MM.1S (cell line): ENCODE data around the gene RFNG.

Experiments used
- DNase-seq: peaks from one replicate; pipeline ENCODE4 v3.0.0-alpha.2; 2015
- H2AFZ ChIP-seq: fragments of 300-600 bp; sonication (generic); 2 replicates; pipeline ENCODE4 v1.6.0; 2016; ENCODE audit warnings: antibody characterized with exemption, low read length
- H3F3A ChIP-seq: fragments of 300-600 bp; sonication (generic); 2 replicates; pipeline ENCODE4 v1.6.1; 2016; ENCODE audit warnings: mild to moderate bottlenecking, antibody characterized with exemption, low read length, moderate library complexity, mixed read lengths; ENCODE audit not compliant: insufficient read depth
- H3K27ac ChIP-seq: fragments of 300-600 bp; sonication (generic); 2 replicates; pipeline ENCODE4 v1.5.1; 2016; ENCODE audit warnings: mild to moderate bottlenecking, low read length
- H3K27me3 ChIP-seq: fragments of 300-600 bp; sonication (generic); replicated peaks from 2 replicates; pipeline ENCODE4 v1.6.0; 2016; ENCODE audit warnings: low read length; ENCODE audit not compliant: insufficient read depth
- H3K36me3 ChIP-seq: fragments of 300-600 bp; sonication (generic); replicated peaks from 2 replicates; pipeline ENCODE4 v1.6.1; 2016; ENCODE audit warnings: mild to moderate bottlenecking, low read length, mixed read lengths; ENCODE audit not compliant: insufficient read depth
- H3K4me1 ChIP-seq: fragments of 300-600 bp; sonication (generic); 2 replicates; pipeline ENCODE4 v1.6.1; 2016; ENCODE audit warnings: low read length, mixed read lengths
- H3K4me2 ChIP-seq: fragments of 300-600 bp; sonication (generic); 2 replicates; pipeline ENCODE4 v1.6.0; 2016; ENCODE audit warnings: low read depth, low read length
- H3K4me3 ChIP-seq: fragments of 300-600 bp; sonication (generic); 2 replicates; pipeline ENCODE4 v1.5.1; 2016; ENCODE audit warnings: low read length, mixed read lengths
- H3K79me2 ChIP-seq: fragments of 300-600 bp; sonication (generic); 2 replicates; pipeline ENCODE4 v1.6.1; 2016; ENCODE audit warnings: mixed run types, low read length, mixed read lengths
- H3K9ac ChIP-seq: fragments of 300-600 bp; sonication (generic); 2 replicates; pipeline ENCODE4 v1.6.1; 2016; ENCODE audit warnings: low read length, mixed read lengths
- H3K9me2 ChIP-seq: fragments of 300-600 bp; sonication (generic); replicated peaks from 2 replicates; pipeline ENCODE4 v1.6.1; 2016; ENCODE audit warnings: mild to moderate bottlenecking, low read length, mixed read lengths; ENCODE audit not compliant: insufficient read depth
- H3K9me3 ChIP-seq: fragments of 300-600 bp; sonication (generic); replicated peaks from 2 replicates; pipeline ENCODE4 v1.6.1; 2016; ENCODE audit warnings: mild to moderate bottlenecking, low read length, mixed read lengths; ENCODE audit not compliant: insufficient read depth
- H4K20me1 ChIP-seq: fragments of 300-600 bp; sonication (generic); 2 replicates; pipeline ENCODE4 v1.6.1; 2016; ENCODE audit warnings: mild to moderate bottlenecking, low read length, moderate library complexity, mixed read lengths; ENCODE audit not compliant: insufficient read depth
- EZH2 ChIP-seq: fragments of 300-600 bp; sonication (generic); optimal IDR thresholded peaks from 2 replicates; pipeline ENCODE3; 2017; ENCODE audit warnings: low read depth, mild to moderate bottlenecking, antibody characterized with exemption, low read length, mixed read lengths
- EZH2phosphoT487 ChIP-seq: fragments of 300-600 bp; sonication (generic); IDR thresholded peaks from 2 replicates; pipeline ENCODE4 v1.6.1; 2018; ENCODE audit warnings: antibody characterized with exemption, low read length
- TF ChIP-seq, protein P1 (sequence below): fragments of 300-600 bp; sonication (generic); IDR thresholded peaks from 2 replicates; pipeline ENCODE4 v1.5.1; 2016; ENCODE audit warnings: antibody characterized with exemption, low read length, mixed read lengths

The RFNG gene

DNA sequence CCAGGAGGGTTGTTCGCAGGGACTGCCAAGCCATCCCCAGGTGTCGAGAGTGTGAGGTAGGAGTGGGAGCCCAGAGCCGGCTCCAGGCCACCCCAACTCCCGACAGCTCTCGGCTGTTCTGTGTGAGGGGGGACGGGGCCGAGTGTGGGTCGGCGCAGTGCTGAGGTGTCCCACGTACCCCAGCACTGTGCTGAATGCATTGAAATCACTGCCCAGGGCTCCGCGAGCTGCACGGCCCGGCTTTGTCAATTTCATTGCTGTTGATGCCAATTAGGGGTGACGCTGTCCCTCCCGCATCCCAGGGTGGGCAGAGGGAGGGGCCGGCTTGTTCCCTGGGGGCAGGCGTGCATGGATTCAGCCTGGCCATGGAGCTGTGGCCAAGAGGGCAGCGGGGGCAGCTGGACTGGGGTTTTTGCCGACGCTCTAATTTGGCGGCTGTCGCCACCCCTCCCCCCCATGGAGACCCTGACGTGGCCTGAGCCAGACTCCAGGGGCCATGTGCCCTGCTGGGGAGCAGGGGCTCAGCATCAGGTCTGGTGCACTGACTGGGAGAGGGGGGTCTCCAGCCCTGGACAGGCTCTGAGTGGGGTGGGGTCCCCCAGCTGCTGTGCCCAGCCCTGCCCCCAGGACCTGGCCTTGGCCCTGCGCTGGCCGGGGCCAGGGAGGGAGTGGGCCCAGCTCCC lies 43.2 kb downstream of the RFNG start:
- Histone ChIP-seq H3K9me3 (no peaks in the 10 kb centered on the region), H3K9ac (no peak overlapping the region), H3K79me2 (no peaks in the 10 kb centered on the region), H3F3A (no peaks in the 10 kb centered on the region), H3K9me2 (no peaks in the 10 kb centered on the region), H3K27me3 (no peaks in the 10 kb centered on the region), H3K36me3 (no peaks in the 10 kb centered on the region), H3K4me1 (no peaks in the 10 kb centered on the region), H3K4me3 (no peak overlapping the region), H4K20me1 (no peaks in the 10 kb centered on the region), H3K27ac (no peak overlapping the region), H3K4me2 (no peak overlapping the region), H2AFZ (no peak overlapping the region)
- no peak for DNase-seq
- TF ChIP-seq, protein P1, sequence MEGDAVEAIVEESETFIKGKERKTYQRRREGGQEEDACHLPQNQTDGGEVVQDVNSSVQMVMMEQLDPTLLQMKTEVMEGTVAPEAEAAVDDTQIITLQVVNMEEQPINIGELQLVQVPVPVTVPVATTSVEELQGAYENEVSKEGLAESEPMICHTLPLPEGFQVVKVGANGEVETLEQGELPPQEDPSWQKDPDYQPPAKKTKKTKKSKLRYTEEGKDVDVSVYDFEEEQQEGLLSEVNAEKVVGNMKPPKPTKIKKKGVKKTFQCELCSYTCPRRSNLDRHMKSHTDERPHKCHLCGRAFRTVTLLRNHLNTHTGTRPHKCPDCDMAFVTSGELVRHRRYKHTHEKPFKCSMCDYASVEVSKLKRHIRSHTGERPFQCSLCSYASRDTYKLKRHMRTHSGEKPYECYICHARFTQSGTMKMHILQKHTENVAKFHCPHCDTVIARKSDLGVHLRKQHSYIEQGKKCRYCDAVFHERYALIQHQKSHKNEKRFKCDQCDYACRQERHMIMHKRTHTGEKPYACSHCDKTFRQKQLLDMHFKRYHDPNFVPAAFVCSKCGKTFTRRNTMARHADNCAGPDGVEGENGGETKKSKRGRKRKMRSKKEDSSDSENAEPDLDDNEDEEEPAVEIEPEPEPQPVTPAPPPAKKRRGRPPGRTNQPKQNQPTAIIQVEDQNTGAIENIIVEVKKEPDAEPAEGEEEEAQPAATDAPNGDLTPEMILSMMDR: no peak
- TF ChIP-seq EZH2 (no peak), EZH2phosphoT487 (no peak)

DNA sequence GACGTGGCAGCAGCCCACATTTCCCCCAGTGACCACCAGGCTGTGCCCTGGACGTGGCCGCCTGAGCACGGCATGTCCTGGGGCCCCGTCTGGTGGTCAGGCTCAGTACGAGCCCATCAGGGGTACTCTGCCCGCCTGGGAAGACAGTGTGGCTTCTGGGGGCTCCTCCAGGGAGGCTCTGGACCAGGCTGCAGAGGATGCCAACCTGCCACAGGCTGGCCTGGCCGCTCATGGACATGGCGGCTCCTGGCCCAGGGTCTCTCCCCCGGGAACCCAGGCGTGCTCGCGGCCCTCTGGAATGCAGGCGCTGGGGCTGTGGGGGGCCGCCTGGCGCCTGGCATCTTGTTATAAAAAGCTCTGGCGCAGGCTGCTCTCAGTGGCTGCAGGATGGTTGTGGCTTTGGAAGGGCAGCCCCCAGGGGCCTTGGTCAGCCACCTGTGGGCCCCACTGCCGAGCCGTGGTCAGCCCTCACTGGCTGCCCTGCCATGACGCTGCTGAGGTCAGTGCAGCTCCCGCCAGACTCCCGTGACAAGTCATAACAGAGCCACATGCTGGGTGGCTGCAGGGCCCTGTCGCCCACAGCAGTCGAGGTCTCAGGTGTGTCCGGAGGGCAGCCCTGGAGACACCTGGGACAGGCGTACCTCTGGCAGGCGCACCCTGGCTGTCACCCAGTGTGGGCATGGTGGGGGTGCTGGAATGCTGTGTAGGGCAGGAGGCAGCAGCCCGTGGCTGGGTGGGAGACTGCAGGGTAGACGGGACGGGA lies 43.9 kb downstream of the RFNG start:
- TF ChIP-seq, protein P1: no peak
- TF ChIP-seq EZH2phosphoT487: no peak
- no peak for TF ChIP-seq EZH2
- Histone ChIP-seq H4K20me1 (no peaks in the 10 kb centered on the region), H3K9me3 (no peaks in the 10 kb centered on the region), H3F3A (no peaks in the 10 kb centered on the region), H3K36me3 (no peaks in the 10 kb centered on the region), H3K4me2 (no peak overlapping the region), H3K27me3 (no peaks in the 10 kb centered on the region), H3K9me2 (no peaks in the 10 kb centered on the region), H3K9ac (no peak overlapping the region), H3K4me3 (no peak overlapping the region), H2AFZ (no peak overlapping the region), H3K27ac (no peak overlapping the region), H3K4me1 (no peaks in the 10 kb centered on the region), H3K79me2 (no peaks in the 10 kb centered on the region)
- DNase-seq: no peak

DNA sequence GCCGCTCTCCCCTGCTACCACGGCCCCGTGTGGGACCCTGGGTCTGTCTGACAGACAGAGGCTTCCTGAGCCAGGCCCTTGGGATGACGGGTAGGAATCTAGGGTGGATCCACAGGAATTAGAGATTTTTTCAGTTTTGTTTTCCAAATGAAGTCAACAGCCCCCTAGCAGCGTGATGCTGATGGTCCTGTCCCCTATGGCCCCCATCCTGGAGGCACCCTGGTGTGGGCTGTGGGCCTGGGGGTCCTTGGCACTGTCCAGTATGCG lies 44.5 kb downstream of the RFNG start:
- Histone ChIP-seq H3K9ac (no peak overlapping the region), H3K4me3 (no peak overlapping the region), H2AFZ (no peak overlapping the region), H3K9me2 (no peaks in the 10 kb centered on the region), H3K36me3 (no peaks in the 10 kb centered on the region), H3K27ac (no peak overlapping the region), H3K4me1 (no peaks in the 10 kb centered on the region), H3F3A (no peaks in the 10 kb centered on the region), H3K27me3 (no peaks in the 10 kb centered on the region), H3K4me2 (no peak overlapping the region), H3K79me2 (no peaks in the 10 kb centered on the region), H4K20me1 (no peaks in the 10 kb centered on the region), H3K9me3 (no peaks in the 10 kb centered on the region)
- TF ChIP-seq, protein P1: no peak
- no peak for TF ChIP-seq EZH2
- TF ChIP-seq EZH2phosphoT487: no peak
- DNase-seq: no peak
